HS-5 (cell line): Measurements from ENCODE around the gene HMGN3.
"Not testable (repeated sequence)": the region's sequence is repeated elsewhere in the genome, so short reads cannot be mapped to it uniquely, and the experiment has no call there.

Experiments used
- DNase-seq: peaks from one replicate; pipeline ENCODE4 v3.0.0-alpha.2; 2012; ENCODE audit warnings: low read depth

HMGN3 gene

DNA sequence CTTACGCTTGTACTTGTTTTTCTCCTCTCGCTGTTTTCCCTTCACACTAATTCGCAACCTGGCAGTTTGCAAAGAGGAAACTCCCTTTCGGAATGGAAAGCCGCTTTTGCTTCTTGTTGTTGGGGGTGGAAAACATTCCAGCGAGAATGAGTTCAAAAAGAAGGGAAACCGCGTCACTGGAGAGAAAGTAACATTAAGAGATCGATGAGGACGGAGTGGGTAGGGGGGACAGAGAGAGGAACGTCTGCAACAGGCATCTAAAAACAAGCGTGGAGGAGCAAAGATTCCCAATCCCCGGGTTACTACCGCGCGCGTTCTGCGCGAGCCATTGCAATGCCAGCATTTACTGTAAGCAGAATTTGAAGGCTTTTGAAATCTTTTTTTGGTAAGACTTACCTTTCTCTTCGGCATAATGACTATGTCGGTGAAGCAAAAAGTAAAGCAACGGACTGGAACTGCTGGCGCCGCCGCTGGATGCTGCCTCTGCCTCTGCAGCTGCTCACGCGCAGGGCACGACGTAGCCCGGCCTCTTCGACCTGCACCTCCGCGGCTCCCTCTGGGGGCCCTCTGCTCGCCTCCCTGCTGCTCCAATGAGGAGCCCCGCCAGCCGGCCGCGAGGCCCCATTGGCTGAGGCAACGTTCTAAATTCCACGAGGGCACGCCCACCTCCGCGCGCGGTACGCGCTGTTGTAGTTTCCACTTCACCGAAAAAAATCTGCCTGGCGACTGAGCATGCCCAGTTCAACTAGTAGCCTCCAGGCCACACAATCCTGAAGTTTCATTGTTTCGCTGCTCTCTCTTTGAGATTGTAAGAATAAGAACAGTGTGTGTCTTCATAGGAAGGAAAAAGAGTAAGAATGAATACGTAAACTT lies at the start of gene HMGN3:
Gene HMGN3, minus strand, starts transcription at position 533 of the 873 bp plus-strand sequence.
- peak; percentile 70 for DNase-seq

GRCh38 chr6:79280756-79281155 lies 46.3 kb upstream of the HMGN3 start:
- no peak for DNase-seq

DNA sequence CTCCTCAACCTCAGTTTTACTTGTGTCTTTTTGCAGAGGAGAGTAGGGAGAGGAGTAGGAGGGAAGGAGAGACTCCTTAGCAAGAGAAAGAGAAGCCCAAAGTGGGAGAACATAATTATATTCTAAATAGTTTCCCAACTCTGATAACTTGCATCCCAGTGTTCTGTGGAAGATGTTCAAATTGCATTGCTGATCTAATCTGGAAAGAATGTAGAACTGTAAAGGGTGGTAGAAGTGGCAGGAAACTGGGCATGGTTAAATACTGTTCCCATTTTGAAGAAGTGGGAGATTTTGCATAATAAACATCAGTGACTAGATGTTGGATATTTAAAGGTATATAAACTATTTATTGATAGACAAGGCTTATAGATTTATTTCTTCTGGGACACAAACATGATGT lies 42.6 kb upstream of the HMGN3 start:
- DNase-seq, result peak; percentile 48

- peak; percentile 47 for DNase-seq
Measured at GRCh38 chr6:79269877-79270276, 35.4 kb upstream of the HMGN3 start.

DNA sequence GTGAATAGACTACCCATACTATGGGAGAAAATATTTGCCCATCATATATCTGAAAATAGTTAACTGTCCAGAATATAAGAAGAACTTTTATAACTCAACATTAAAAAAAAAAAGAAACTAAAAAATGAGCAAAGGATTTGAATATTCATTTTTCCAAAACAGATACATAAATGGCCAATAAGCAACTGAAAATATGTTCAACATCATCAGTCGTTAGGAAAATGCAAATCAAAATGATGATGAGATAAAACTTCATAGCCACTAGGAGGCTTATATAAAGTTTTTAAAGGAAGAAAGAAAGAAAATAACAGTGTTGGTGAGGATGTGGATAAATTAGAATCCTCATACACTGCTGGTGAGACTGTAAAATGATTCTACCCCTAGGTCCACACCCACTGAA lies 32.6 kb upstream of the HMGN3 start:
- DNase-seq, result no peak

GRCh38 chr6:79266051-79266450 lies 31.6 kb upstream of the HMGN3 start:
- DNase-seq, result no peak

GRCh38 chr6:79263359-79263758 lies 28.9 kb upstream of the HMGN3 start:
- DNase-seq, result no peak

DNA sequence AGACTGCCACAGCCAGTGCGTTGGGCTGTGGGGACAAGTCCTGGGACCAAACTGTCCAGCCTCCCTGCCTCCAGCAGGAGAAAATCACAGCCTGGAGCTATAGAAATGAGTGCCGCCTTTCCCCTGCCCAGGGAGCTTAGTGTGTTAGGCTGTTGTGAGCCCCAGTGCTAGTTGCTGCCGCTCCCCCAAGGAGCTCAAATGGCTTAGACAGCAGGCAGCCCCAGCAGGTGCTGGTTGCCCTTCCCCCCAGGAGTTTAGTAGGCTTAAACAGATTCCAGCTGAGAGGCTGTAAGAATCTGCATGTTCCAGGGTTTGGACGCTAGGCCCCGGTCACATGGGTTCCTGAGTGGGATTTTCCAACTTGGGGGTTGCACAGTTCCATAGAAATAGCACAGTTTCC lies 27.2 kb upstream of the HMGN3 start:
- DNase-seq, result no peak

DNA sequence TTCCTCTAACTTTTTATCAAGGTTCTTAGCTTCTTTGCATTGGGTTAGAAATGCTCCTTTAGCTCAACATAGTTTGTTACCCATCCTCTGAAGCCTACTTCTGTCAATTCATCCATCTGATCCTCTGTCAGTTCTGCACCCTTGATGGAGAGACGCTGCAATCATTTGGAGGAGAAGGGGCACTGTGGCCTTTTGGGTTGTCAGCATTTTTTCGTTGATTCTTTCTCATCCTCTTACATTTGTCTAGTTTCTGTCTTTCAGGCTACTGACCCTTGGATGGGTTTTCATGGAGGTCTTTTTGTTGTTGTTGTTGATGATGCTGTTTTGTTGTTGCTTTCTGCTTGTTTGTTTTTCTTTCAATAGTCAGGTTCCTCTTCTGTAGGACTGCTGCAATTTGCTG lies 26.3 kb upstream of the HMGN3 start:
- DNase-seq, result no peak

GRCh38 chr6:79257381-79258205 lies 23.1 kb upstream of the HMGN3 start:
- peak; percentile 73 for DNase-seq

DNA sequence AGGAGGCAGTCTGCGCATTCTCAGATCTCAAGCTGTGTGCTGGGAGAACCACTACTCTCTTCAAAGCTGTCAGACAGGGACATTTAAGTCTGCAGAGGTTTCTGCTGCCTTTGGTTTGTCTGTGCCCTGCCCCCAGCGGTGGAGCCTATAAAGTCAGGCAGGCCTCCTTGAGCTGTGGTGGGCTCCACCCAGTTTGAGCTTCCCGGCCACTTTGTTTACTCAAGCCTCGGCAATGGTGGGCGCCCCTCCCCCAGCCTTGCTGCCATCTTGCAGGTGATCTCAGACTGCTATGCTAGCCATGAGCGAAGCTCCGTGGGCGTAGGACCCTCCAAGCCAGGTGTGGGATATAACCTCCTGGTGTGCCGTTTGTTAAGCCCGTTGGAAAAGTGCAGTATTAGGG lies 22.3 kb upstream of the HMGN3 start:
- DNase-seq, result not testable (repeated sequence)

DNA sequence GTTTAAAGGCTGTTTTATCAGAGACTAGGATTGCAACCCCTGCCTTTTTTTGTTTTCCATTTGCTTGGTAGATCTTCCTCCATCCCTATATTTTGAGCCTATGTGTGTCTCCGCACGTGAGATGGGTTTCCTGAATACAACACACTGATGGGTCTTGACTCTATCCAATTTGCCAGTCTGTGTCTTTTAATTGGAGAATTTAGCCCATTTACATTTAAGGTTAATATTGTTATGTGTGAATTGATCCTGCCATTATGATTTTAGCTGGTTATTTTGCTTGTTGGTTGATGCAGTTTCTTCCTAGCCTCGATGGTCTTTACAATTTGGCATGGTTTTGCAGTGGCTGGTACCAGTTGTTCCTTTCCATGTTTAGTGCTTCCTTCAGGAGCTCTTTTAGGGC lies 20.6 kb upstream of the HMGN3 start:
- not testable (repeated sequence) for DNase-seq

DNA sequence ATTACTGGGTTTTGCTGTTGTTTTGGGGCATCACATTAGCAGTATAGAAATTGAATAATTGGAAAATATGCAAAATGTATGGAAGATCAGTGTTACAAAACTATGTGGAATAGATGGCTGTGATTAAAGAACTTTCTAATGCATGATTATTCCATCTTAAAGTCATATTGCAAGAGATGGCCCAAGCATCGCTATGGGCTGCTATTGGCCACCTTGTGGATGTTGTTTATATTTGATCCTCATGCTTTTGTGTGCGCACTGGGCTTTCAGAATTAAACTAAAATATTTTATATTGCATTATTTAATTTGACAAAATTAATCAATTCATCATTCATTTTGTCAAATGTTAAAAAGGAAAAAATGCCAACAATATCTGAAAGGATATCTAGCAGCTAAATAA lies 16.1 kb upstream of the HMGN3 start:
- DNase-seq, result no peak

DNA sequence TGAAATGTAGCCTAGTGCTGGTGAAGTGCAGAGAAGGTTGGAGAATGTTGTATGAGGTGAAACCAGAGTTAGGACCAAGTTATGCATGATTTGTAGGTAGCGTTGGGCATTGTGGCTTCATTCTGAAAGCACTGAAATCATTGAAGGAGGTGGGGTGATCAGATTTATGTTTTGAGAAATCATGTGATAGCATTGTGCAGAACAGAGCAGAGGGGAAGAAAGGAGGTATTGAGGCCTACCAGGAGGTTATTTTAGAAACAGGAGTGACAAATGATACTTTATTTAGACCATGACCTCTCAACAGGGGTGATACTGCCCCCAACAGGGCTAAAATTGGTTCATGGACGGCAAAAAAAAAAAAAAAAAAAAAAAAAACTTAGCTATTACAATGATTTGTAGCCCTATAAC lies 15.6 kb upstream of the HMGN3 start:
- DNase-seq, result no peak

DNA sequence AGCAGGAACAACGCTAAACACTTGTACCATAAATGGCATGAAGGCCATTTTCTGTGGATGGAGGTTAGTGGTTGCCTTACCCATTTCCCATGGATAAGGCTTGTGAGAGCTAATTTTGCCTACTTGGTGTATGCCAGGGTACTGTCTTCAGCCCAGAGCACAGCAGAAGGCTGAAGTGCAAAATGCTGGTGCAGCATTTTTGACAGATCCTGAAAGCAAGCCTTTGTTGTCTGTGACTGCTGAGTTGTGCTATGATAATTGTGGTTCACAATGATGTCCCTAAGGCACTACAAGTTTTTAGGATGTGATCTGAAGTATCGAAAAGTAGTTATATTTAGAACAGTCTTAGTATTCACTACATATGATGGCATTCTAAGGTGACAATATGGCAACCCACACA lies 14.7 kb upstream of the HMGN3 start:
- no peak for DNase-seq

DNA sequence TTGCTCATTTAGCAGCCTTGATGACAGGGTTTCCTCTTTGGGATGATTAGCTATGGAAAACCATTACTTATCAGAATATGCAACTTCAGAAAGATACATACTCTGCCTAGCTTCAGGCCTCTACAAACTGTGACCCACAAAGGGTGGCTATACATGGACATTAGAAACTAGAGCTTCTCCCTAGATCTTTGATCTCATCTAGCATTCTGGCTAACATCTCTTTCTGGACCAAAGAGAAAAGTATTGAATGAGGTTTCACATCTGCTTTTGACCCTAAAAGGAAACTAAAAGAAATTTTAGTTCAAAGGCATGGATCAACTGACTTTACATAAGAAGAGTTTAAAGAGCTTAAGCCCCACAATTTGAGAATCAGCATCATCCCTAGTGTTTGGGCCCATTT lies 12.4 kb upstream of the HMGN3 start:
- no peak for DNase-seq

GRCh38 chr6:79241228-79241627 lies 6.7 kb upstream of the HMGN3 start:
- DNase-seq, result no peak

GRCh38 chr6:79240509-79240908 lies 6.0 kb upstream of the HMGN3 start:
- DNase-seq, result no peak

GRCh38 chr6:79239536-79240168 lies 5.2 kb upstream of the HMGN3 start:
- no peak for DNase-seq

- DNase-seq, result no peak
Measured at GRCh38 chr6:79238919-79239318, 4.4 kb upstream of the HMGN3 start.

DNA sequence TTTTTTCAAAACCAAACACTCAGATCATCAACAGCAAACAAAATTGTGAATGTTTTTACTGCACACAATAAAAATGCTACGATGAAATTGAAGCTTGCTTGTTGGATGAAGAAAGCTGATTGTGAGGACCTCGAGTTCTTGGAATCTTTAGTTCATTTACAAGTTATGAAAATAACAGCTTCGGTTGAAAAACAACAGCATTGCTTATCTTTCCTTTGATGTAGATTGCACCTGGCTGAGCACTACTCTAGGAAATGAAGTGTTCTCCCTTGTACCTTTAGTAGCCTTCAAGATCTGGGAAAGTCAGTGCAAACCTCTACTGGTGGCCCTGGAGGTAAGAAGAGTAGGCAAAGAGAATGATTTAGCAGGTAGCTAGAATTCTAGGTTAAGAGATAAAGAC lies 2.2 kb upstream of the HMGN3 start:
- DNase-seq, result no peak

GRCh38 chr6:79233611-79234149 lies 802 bp downstream of the HMGN3 start:
- peak; percentile 65 for DNase-seq
